GM13976 (cell line): ENCODE data around the gene MOBP.

Experiments
- DNase-seq: peaks from one replicate; pipeline ENCODE4 v3.0.0; 2012; ENCODE audit warnings: low spot score
- in situ Hi-C: fragments of 300-500 bp; cut with MboI; formaldehyde crosslinking; loops from one replicate; pipeline ENCODE4 v1.12.0; 2022; ENCODE audit warnings: low sequenced_read_pairs, mixed read lengths, inconsistent platforms; ENCODE audit not compliant: unreplicated experiment
- TF ChIP-seq, protein P1 (sequence below): IDR thresholded peaks from 2 replicates; pipeline ENCODE4 v1.5.1; 2012; ENCODE audit warnings: borderline replicate concordance, mild to moderate bottlenecking; ENCODE audit not compliant: insufficient read depth; ENCODE audit errors: extremely low read depth, missing control alignments, control extremely low read depth

Gene MOBP

DNA sequence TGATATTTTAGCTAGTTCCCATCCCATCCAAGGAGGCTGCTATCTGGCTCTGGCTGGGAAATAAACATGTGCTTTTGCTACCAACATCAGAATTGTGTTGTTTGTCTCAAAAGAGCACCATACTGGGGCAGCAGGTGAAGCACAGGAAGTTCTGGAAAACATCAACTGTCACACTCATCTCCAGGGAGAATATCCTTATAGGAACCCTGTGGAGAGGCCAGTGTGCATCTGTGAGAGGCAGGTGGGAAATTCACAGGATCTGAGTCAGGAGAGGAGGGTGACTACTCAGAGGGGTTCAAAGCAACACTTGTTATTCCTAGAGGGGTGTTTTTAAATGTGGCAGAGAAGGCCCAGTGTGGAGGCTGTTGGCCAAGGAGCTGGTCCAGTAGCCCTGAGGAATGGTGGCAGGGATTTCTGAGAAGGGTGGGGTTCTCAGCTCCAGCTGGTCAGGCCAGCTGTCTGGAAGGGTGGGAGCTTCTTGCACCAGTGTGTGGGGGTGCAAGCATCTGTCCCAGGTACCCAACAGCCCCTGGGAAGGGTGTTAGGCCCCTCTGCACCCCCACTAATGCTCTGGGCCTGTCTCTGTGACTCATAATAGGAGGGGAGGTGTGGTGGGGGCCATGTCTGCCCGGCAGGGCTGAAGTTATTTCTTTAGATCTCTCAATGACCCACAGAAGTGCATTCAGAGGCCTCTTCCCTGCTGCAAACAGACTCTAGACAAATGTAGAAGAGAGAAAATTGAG lies 32.3 kb upstream of the MOBP start:
- no peak for DNase-seq
- in situ Hi-C loops, result no loop called here
- TF ChIP-seq, protein P1, sequence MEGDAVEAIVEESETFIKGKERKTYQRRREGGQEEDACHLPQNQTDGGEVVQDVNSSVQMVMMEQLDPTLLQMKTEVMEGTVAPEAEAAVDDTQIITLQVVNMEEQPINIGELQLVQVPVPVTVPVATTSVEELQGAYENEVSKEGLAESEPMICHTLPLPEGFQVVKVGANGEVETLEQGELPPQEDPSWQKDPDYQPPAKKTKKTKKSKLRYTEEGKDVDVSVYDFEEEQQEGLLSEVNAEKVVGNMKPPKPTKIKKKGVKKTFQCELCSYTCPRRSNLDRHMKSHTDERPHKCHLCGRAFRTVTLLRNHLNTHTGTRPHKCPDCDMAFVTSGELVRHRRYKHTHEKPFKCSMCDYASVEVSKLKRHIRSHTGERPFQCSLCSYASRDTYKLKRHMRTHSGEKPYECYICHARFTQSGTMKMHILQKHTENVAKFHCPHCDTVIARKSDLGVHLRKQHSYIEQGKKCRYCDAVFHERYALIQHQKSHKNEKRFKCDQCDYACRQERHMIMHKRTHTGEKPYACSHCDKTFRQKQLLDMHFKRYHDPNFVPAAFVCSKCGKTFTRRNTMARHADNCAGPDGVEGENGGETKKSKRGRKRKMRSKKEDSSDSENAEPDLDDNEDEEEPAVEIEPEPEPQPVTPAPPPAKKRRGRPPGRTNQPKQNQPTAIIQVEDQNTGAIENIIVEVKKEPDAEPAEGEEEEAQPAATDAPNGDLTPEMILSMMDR, result no peak

DNA sequence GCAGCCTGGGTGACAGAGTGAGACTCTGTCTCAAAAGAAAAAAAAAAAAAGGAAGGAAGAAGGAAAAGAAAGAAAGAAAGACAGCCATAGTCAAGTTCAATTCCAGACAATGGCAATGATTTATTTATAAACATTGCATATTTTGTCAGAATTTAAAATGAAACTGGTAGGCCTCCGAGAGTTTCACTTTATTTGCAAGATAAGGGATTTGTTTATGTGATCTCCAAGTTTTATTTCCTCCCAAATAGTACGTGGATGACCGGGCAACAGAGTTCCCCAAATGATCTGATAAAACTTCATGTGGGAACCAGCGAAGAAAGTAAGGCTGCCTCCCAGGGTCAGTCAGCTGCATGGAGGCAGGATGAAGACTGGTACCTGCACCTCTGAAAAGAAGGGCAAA lies 28.6 kb upstream of the MOBP start:
- in situ Hi-C loops, result no loop called here
- TF ChIP-seq, protein P1, result no peak
- no peak for DNase-seq

DNA sequence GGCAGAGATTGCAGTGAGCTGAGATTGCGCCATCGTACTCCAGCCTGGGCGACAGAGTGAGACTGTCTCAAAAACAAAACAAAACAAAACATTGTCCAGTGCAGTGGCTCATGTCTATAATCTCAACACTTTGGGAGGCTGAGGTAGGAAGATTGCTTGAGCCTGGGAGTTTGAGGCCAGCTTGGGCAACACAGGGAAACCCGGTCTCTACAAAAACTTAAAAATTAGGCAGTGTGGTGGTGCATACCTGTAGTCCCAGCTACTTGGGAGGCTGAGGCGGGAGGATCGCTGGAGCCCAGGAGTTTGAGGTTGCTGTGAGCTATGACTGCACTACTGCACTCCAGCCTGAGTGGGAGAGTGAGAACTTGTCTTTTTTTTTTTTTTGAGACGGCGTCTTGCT lies 27.2 kb upstream of the MOBP start:
- in situ Hi-C loops, result no loop called here
- TF ChIP-seq, protein P1, result no peak
- DNase-seq, result no peak

DNA sequence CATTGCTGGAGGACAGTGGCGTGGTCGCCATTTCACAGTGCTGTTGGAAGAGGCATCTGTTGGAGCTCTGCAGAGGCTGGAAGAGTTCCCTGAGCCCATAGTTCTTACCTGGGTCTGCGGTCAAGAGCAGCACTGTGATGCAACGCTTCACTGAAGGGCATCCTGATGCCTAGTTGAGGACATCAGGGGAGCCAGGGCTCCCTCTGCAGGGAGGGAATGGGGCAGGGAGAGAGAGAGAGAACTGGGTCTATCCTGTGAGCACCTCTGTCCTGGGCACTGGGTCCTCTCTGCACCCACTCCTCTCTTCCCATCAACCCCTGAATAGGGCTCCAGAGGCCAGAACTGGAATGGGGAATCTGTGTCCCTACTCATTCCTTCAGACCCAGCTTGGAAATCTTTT lies 23.9 kb upstream of the MOBP start:
- TF ChIP-seq, protein P1, result no peak
- in situ Hi-C loops, result no loop called here
- no peak for DNase-seq

DNA sequence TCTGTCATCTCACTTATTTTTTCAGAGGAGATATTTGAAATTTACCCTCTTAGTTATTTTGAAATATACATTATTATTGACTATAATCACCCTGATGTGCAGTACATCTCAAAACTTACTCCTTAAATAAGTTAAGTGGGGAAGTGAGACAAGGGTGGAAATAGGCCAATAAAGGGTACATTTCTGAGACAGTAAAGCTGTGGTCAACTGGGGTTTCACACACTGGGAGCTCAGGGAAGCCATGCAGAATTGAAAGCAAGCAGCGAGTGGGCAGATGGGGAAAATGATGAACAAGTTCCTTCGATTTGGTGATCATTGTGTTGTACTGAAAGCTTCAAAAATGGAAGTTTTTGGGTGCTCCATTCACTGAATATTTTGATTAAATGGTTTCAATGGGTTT lies 21.6 kb upstream of the MOBP start:
- DNase-seq, result no peak
- TF ChIP-seq, protein P1, result no peak
- in situ Hi-C loops, result no loop called here

DNA sequence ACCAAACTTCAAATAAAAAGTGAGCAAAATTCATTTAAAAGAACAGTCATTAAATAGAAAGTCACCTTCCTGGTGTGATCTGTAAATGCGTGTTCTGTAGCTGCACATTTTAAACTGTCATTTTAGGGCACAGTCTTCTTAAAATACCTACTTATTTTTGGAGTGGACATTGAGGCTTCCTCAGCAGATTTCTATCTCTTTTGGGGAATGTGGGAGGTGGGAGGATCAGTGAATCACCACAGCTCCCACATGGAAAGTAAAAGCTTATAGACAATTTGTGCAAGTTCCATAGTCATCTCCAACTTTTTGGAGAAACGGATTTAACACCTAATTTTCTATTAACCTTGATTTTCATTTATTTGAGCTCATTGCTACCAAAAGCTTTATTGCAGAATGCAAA lies 21.0 kb upstream of the MOBP start:
- in situ Hi-C loops, result no loop called here
- TF ChIP-seq, protein P1, result no peak
- DNase-seq, result no peak
